Neural progenitor cell (in vitro differentiated cells): ENCODE data around the gene DSCAML1. TPM values are rescaled to one million over a fixed set of nuclear protein-coding genes. Genes with fewer than 3 reads are reported as not detected.

Experiments used
- DNase-seq: peaks from one replicate; pipeline ENCODE4 v3.0.0-alpha.2; 2016; ENCODE audit warnings: low spot score
- H2AFZ ChIP-seq: fragments of 200-600 bp; sonication (generic); replicated peaks from 2 replicates; pipeline ENCODE4 v1.6.1; 2016; ENCODE audit warnings: antibody characterized with exemption
- H3F3A ChIP-seq: fragments of 200-600 bp; sonication (generic); 2 replicates; pipeline ENCODE4 v1.6.1; 2016; ENCODE audit warnings: antibody characterized with exemption, low read depth
- H3K27ac ChIP-seq: fragments of 200-600 bp; sonication (generic); 2 replicates; pipeline ENCODE4 v1.5.1; 2016; ENCODE audit warnings: mild to moderate bottlenecking
- H3K27me3 ChIP-seq: fragments of 200-600 bp; sonication (generic); 2 replicates; pipeline ENCODE4 v1.6.1; 2016; ENCODE audit warnings: mild to moderate bottlenecking, moderate library complexity
- H3K36me3 ChIP-seq: fragments of 200-600 bp; sonication (generic); 2 replicates; pipeline ENCODE4 v1.5.1; 2016
- H3K4me1 ChIP-seq: fragments of 200-600 bp; sonication (generic); 2 replicates; pipeline ENCODE4 v1.6.1; 2016; ENCODE audit warnings: mixed run types
- H3K4me2 ChIP-seq: fragments of 200-600 bp; sonication (generic); 2 replicates; pipeline ENCODE4 v1.6.1; 2016
- H3K4me3 ChIP-seq: fragments of 200-600 bp; sonication (generic); 2 replicates; pipeline ENCODE4 v1.5.1; 2016
- H3K79me2 ChIP-seq: fragments of 200-600 bp; sonication (generic); 2 replicates; pipeline ENCODE4 v1.6.1; 2016; ENCODE audit warnings: low read depth
- H3K9ac ChIP-seq: fragments of 200-600 bp; sonication (generic); 2 replicates; pipeline ENCODE4 v1.6.1; 2016
- H3K9me3 ChIP-seq: fragments of 200-600 bp; sonication (generic); 2 replicates; pipeline ENCODE4 v1.5.1; 2016; ENCODE audit warnings: low read depth
- H4K20me1 ChIP-seq: fragments of 200-600 bp; sonication (generic); 2 replicates; pipeline ENCODE4 v1.6.1; 2016; ENCODE audit warnings: low read depth
- H3K27ac Mint-ChIP-seq: 3 replicates; pipeline ENCODE4 v1.8.0; 2021; ENCODE audit warnings: mixed read lengths
- H3K27me3 Mint-ChIP-seq: 2 replicates; pipeline ENCODE4 v1.8.0; 2022; ENCODE audit warnings: low read depth, mild to moderate bottlenecking, inconsistent platforms, moderate library complexity, mixed read lengths; ENCODE audit not compliant: insufficient read depth
- H3K36me3 Mint-ChIP-seq: 3 replicates; pipeline ENCODE4 v1.8.0; 2021; ENCODE audit warnings: mixed read lengths
- H3K4me1 Mint-ChIP-seq: 3 replicates; pipeline ENCODE4 v1.8.0; 2021; ENCODE audit warnings: mixed read lengths
- H3K4me3 Mint-ChIP-seq: 3 replicates; pipeline ENCODE4 v1.8.0; 2021; ENCODE audit warnings: mild to moderate bottlenecking, moderate library complexity, mixed read lengths
- H3K9me3 Mint-ChIP-seq: 3 replicates; pipeline ENCODE4 v1.8.0; 2020; ENCODE audit warnings: mixed read lengths
- EZH2 ChIP-seq: fragments of 200-600 bp; sonication (generic); IDR thresholded peaks from 2 replicates; pipeline ENCODE4 v1.6.1; 2017; ENCODE audit warnings: antibody characterized with exemption, mild to moderate bottlenecking, moderate library complexity
- EZH2phosphoT487 ChIP-seq: fragments of 200-600 bp; sonication (generic); IDR thresholded peaks from 2 replicates; pipeline ENCODE4 v1.6.1; 2017; ENCODE audit warnings: antibody characterized with exemption
- total RNA-seq: library from RNA; depleted of rRNA; stranded (reverse); fragments of >200 nt; gene quantifications from 2 replicates; pipeline ENCODE4 v1.2.3, GENCODE V29; 2015; ENCODE audit warnings: low replicate concordance
- TF ChIP-seq, protein P1 (sequence below): fragments of 200-600 bp; sonication (generic); IDR thresholded peaks from 2 replicates; pipeline ENCODE4 v1.5.1; 2017; ENCODE audit warnings: antibody characterized with exemption, mild to moderate bottlenecking

The DSCAML1 gene
- total RNA-seq, 1 donor from 2014 or later = 0.06 TPM

DNA sequence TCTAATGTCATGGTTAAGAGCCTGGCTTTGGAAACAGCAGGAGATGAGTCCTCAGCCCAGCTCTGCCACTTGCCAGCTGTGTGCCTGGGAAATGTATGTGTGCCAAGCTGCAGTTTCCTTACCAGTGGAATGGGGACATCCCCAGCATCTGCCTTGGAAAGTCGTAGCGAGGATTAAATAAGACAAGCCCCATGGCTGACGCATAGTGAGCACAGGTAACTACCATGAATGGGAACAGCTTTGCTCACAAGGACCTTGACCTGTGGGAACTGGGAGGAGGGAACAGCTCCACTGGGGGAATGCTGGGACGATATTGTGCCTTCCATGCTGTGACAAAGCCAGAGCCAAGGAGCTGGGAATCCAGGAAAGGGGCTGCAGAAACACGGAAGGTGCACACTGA lies 2.6 kb upstream of the DSCAML1 start:
- H3K4me2 ChIP-seq = no peak overlapping the region
- peaks cover 78% of the 10 kb centered on the region for H3K27me3 ChIP-seq
- H3K36me3 Mint-ChIP-seq = no peaks in the 10 kb centered on the region
- no peak for TF ChIP-seq EZH2phosphoT487
- TF ChIP-seq EZH2 = no peak
- TF ChIP-seq, protein P1, sequence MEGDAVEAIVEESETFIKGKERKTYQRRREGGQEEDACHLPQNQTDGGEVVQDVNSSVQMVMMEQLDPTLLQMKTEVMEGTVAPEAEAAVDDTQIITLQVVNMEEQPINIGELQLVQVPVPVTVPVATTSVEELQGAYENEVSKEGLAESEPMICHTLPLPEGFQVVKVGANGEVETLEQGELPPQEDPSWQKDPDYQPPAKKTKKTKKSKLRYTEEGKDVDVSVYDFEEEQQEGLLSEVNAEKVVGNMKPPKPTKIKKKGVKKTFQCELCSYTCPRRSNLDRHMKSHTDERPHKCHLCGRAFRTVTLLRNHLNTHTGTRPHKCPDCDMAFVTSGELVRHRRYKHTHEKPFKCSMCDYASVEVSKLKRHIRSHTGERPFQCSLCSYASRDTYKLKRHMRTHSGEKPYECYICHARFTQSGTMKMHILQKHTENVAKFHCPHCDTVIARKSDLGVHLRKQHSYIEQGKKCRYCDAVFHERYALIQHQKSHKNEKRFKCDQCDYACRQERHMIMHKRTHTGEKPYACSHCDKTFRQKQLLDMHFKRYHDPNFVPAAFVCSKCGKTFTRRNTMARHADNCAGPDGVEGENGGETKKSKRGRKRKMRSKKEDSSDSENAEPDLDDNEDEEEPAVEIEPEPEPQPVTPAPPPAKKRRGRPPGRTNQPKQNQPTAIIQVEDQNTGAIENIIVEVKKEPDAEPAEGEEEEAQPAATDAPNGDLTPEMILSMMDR = no peak
- peaks cover 46% of the 10 kb centered on the region for H3K27me3 Mint-ChIP-seq
- no peaks in the 10 kb centered on the region for H3K36me3 ChIP-seq
- H4K20me1 ChIP-seq = peaks cover 25% of the 10 kb centered on the region
- no peak overlapping the region for H2AFZ ChIP-seq
- no peak overlapping the region for H3K4me3 ChIP-seq
- no peak overlapping the region for H3K27ac Mint-ChIP-seq
- peaks cover 15% of the 10 kb centered on the region for H3K4me1 ChIP-seq
- peaks cover 26% of the 10 kb centered on the region for H3K4me1 Mint-ChIP-seq
- H3K79me2 ChIP-seq = no peaks in the 10 kb centered on the region
- H3K9ac ChIP-seq = no peak overlapping the region
- no peak for DNase-seq
- peaks cover 4% of the 10 kb centered on the region for H3F3A ChIP-seq
- no peaks in the 10 kb centered on the region for H3K9me3 ChIP-seq
- H3K27ac ChIP-seq = no peak overlapping the region
- no peak overlapping the region for H3K4me3 Mint-ChIP-seq
- no peaks in the 10 kb centered on the region for H3K9me3 Mint-ChIP-seq

DNA sequence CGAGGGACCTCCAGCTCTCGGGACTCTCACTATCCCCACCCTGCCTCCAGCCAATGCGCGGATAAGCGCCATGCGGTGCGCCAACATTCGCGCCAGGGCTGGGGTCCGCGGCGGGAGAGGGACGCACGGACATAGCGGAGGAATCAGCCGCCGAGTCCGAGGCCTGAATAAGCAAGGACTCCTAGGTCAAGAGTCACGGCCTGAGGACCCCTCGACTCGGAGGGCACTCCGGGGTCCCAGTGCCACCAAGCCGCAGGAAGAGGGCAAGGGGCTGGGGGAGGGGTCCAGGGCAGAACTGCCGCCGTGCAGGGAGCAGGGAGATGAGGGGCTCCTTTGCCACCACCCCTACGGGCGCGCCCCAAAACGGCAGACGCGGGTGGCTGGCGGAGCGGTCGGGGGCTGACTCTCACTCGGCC lies 552 bp downstream of the DSCAML1 start:
- peaks cover 25% of the 10 kb centered on the region for H4K20me1 ChIP-seq
- DNase-seq = peak; percentile 45
- H3K9me3 ChIP-seq = no peaks in the 10 kb centered on the region
- no peaks in the 10 kb centered on the region for H3K79me2 ChIP-seq
- Mint-ChIP-seq H3K9me3 (no peaks in the 10 kb centered on the region), H3K4me1 (peaks cover 26% of the 10 kb centered on the region), H3K36me3 (no peaks in the 10 kb centered on the region), H3K27ac (no peak overlapping the region), H3K4me3 (peak overlapping the region; percentile 76), H3K27me3 (peaks cover 65% of the 10 kb centered on the region)
- peak overlapping the region; percentile 51 for H3K4me3 ChIP-seq
- no peaks in the 10 kb centered on the region for H3K36me3 ChIP-seq
- peaks cover 98% of the 10 kb centered on the region for H3K27me3 ChIP-seq
- H3K4me2 ChIP-seq = peak overlapping the region; percentile 92
- peaks cover 15% of the 10 kb centered on the region for H3K4me1 ChIP-seq
- no peak overlapping the region for H3K27ac ChIP-seq
- peaks cover 4% of the 10 kb centered on the region for H3F3A ChIP-seq
- peak overlapping the region; percentile 38 for H2AFZ ChIP-seq
- H3K9ac ChIP-seq = no peak overlapping the region
- peak; percentile 80 for TF ChIP-seq EZH2
- TF ChIP-seq, protein P1 = no peak
- TF ChIP-seq EZH2phosphoT487 = peak; percentile 91

DNA sequence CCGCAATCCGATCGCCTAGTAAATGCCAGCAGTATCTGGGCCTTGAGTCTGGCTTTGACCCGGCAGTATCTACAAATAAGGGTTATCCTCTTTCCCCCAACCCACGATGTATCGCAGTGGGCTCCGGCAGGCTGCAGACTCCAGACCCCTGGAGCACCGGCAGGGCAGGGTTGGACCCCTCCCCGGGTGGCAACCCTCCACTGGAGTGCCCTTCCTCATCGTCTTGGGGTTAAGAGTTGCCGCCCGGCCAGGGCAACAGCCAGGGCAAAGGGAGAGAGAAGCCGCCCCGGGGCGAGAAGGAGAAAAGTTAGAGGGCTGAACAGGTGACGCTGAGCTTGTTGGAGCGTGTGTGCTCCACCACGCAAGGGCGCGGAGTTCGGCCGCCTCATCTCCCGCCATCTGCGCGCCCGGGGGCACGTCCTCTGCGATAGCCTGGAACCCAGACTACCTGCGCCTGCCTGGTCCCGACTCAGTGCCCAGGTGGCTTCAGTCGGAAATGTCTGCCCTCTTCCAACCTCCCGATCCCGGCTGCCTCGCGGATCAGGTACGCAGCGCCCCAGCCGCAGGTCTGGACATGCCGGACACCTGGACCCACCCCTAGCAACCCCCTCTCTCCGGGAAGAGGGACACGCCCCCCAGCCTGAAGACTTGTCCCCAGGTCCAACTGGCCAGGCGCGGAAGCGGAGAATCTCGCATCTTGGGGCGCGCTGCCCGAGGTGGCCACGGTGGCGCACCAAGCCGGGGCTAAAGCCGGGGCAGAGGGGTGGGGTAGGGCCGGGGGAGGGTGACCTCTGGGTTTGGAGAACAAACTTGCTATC lies 1.2 kb downstream of the DSCAML1 start:
- H3F3A ChIP-seq = peaks cover 4% of the 10 kb centered on the region
- peaks cover 94% of the 10 kb centered on the region for H3K27me3 ChIP-seq
- H3K27ac ChIP-seq = no peak overlapping the region
- H4K20me1 ChIP-seq = peaks cover 25% of the 10 kb centered on the region
- H3K4me1 Mint-ChIP-seq = peaks cover 26% of the 10 kb centered on the region
- H3K4me3 Mint-ChIP-seq = peak overlapping the region; percentile 76
- H3K4me1 ChIP-seq = peaks cover 15% of the 10 kb centered on the region
- no peaks in the 10 kb centered on the region for H3K36me3 ChIP-seq
- H3K27me3 Mint-ChIP-seq = peaks cover 65% of the 10 kb centered on the region
- peak overlapping the region; percentile 51 for H3K4me3 ChIP-seq
- TF ChIP-seq EZH2phosphoT487 = peak; percentile 84
- TF ChIP-seq, protein P1 = peak; percentile 7
- TF ChIP-seq EZH2 = peak; percentile 92
- no peaks in the 10 kb centered on the region for H3K9me3 ChIP-seq
- DNase-seq = peak; percentile 46
- H3K9me3 Mint-ChIP-seq = no peaks in the 10 kb centered on the region
- no peak overlapping the region for H3K9ac ChIP-seq
- H3K27ac Mint-ChIP-seq = no peak overlapping the region
- H3K4me2 ChIP-seq = peak overlapping the region; percentile 92
- peak overlapping the region; percentile 38 for H2AFZ ChIP-seq
- no peaks in the 10 kb centered on the region for H3K36me3 Mint-ChIP-seq
- no peaks in the 10 kb centered on the region for H3K79me2 ChIP-seq
